Stimulated activated CD8-positive, alpha-beta memory T cell treated with anti-CD3 and anti-CD28 coated beads, Interleukin-12 subunit alpha, Interleukin-12 subunit beta, amount 100 ng/mL, for 1 hour (primary cell): ENCODE results near the gene SSH3.

Experiments
- DNase-seq: peaks from one replicate; pipeline ENCODE4 v3.0.0-alpha.2; 2020; ENCODE audit warnings: low read depth

SSH3 gene

DNA sequence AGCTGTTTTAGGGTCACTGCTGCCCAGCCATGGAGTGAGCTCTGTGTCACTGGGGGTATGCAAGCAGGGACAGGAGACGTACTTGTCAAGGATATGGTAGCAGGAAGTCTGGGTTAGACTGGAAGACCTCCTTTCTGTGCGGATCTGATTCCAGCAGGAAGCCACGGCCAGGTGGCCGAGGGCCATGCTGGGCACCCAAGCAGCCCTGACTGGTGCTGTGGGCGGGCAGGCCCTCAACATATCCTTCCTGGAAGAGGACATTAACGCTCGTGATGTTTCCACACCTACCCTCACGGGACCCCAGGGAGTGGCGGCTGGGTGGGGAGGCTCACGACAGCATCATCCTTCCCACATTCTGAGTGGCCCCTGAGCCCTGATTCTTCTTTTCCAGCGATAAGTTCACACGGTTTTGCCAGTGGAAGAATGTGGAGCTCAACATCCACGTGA lies 23.0 kb upstream of the SSH3 start:
- DNase-seq = no peak

GRCh38 chr11:67280788-67281551 lies 22.4 kb upstream of the SSH3 start:
- no peak for DNase-seq

DNA sequence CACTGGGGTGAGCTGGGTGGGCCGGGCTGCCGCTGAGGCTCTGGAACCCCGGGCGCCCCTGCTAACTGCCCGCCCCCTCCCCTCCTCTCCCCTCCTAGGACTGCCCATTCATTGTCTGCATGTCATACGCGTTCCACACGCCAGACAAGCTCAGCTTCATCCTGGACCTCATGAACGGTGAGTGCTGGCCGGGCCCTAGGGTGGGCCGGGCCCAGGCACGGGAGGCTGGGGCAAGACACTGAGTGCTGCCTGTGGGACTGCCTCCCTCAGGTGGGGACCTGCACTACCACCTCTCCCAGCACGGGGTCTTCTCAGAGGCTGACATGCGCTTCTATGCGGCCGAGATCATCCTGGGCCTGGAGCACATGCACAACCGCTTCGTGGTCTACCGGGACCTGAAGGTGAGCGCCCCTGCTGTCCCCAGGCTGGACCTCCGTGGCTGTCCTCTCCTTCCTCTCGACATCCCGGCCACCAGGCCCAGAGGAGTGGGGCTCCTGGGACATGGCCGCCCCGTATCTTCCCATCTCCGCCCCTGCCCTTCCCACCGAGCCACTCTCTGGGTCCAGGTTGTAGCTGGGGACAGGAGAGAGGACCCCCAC lies 21.7 kb upstream of the SSH3 start:
- DNase-seq = no peak

- no peak for DNase-seq
Measured at GRCh38 chr11:67282155-67282875, 21.0 kb upstream of the SSH3 start.

- DNase-seq = no peak
Measured at GRCh38 chr11:67282876-67283371, 20.4 kb upstream of the SSH3 start.

GRCh38 chr11:67283481-67283963 lies 19.8 kb upstream of the SSH3 start:
- DNase-seq = no peak

DNA sequence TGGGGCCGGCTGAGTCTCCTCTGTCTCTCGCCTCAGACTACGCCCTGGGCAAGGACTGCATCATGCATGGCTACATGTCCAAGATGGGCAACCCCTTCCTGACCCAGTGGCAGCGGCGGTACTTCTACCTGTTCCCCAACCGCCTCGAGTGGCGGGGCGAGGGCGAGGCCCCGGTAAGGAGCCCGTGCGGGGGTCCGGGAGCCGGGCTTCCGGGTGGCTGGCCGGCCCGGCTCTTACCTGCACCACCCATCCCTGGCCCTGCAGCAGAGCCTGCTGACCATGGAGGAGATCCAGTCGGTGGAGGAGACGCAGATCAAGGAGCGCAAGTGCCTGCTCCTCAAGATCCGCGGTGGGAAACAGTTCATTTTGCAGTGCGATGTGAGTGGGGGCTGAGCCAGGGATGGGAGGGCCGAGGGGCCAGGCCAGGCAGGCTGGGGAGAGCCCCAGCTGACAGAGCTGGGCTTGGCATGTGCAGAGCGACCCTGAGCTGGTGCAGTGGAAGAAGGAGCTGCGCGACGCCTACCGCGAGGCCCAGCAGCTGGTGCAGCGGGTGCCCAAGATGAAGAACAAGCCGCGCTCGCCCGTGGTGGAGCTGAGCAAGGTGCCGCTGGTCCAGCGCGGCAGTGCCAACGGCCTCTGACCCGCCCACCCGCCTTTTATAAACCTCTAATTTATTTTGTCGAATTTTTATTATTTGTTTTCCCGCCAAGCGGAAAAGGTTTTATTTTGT lies 18.4 kb upstream of the SSH3 start:
- no peak for DNase-seq

GRCh38 chr11:67285541-67286498 lies 17.5 kb upstream of the SSH3 start:
- no peak for DNase-seq

DNA sequence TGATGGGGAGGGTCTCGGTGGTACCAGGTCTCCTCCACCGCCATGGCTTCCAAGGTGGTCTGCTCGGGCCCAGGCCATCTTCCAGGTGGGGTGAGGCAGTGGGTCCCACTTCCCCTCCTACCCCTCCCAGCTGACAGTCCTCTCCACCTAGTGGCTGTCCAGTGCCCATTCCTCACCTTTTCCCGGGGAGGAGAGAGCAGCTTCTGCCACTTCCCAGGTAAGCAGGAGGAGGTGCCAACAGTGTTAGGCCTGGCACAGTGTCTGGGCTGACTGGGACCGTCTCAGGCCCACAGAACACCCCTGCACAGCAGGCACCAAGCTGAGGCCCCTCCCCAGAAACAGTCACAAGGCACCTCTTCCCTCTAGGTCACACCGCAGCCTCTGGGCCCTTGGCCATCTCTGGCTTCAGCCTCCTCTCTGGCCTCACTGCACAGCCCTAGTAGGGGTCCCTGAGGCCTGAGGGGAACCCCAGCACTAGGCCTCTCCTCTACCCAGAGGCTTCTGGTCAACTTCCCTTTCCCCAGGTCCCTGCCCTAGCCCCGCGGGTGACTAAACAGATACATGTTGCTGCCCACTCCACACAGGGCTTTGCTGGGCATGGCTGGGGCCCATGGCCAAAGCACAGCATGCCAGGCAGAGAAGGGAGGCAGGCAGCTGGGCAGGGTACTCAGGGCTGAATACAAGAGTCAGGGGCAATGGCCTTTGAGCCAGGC lies 16.6 kb upstream of the SSH3 start:
- no peak for DNase-seq

GRCh38 chr11:67287355-67288197 lies 15.8 kb upstream of the SSH3 start:
- DNase-seq = no peak

DNA sequence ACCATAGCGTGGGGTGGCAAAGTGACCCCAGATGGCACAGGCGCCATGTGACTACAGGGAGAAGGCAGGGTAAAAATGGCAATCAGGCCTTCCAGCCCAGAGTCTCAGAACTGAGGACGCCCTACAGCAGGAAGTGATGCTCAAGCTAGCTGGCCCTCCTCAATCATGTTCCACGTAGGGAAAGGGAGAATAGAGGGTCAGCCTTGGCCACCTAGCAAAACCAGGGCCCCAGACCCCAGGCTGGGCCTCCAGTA lies 15.2 kb upstream of the SSH3 start:
- no peak for DNase-seq

DNA sequence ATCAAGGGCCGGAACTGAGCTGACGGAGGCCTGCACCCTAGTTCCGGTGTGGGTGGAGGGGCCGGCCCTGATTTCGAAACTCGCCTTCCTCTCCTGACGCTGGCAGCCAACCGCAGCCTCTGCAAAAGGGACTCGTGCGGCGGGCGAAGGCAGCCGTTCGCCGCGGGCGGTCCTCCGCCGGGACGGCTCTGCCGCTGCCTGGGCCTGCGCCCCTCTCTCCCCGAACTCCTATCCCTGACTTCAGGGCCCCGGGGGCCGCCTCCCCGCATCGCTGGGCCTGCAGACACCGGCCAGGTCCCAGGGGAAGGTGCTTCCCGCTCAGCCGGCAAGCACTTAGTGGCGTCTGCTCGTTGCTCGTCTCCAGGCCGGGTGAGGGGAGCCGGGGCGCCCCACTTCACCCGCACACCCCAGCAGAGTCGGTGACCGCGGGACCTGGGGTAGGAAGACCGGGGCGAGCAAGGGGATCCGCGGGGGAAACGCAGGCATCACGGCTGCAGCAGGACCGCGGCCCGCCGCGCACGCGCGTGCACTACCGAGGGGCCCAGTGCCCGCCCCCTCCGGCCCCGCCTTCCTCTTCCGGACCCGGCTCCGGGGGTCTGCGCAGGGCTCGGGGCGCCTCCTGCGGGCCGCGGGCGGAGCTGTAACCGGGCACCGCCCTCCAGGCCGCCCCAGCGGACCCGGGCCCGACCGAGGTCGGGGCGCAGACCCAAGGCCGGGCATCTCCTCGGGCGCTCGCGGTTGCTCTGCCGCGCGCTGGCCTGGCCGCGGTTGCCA lies 14.7 kb upstream of the SSH3 start:
- peak; percentile 78 for DNase-seq

GRCh38 chr11:67289226-67289650 lies 14.1 kb upstream of the SSH3 start, which contains the start of gene ANKRD13D:
TSS of gene ANKRD13D (plus strand) at chr11:67289303. CDS start at chr11:67289461, 158 bp downstream.
- no peak for DNase-seq

DNA sequence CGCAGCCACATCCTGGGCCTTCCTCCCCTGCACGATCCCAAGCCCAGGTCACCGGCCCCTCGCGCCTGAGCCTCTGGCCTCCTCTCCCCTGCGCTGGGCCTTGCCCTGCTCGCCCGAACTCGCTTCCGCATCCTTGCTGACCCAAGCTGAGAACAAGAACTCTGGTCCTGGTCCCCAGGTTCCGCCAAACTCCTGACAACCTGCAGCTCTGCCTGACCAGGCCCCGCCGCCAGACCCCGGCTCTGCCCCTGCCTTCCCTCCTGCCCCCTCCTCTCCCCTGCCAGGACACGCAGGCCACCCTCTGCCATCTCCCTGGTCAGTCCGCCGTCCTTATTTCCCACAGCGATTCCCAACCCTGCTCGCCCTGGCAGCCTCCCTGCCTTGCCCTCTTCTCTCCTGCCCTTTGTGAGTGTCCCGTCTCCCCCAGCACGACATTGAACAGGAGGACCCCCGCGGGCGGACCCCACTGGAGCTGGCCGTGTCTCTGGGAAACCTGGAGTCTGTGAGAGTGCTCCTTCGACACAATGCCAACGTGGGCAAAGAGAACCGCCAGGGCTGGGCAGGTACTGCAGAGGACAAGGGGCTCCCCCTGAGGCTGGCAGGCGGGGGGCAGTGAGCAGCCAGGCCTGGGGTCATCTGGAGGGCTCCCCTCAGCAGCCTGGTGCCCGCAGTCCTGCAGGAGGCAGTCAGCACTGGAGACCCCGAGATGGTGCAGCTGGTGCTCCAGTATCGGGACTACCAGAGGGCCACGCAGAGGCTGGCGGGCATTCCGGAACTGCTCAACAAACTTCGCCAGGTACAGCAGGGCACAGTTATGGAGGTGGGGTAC lies 13.5 kb upstream of the SSH3 start:
- DNase-seq = no peak

DNA sequence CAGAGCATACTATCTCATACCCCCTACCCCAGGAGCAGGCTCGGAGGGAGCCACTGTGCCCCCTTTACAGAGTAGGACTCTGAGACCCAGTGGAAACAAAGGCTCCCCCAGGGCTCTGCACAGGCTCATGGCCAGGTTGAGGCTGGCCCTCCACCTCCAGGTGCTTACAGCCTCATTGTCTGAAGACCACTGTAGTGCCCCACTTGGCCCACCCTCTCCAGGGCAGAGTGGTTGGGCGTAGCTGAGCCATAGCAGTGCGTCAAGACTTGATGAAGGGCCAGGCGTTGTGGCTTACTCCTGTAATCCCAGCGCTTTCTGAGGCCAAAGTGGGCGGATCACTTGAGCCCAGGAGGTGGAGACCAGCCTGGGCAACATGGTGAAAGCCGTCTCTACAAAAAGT lies 12.5 kb upstream of the SSH3 start:
- no peak for DNase-seq

DNA sequence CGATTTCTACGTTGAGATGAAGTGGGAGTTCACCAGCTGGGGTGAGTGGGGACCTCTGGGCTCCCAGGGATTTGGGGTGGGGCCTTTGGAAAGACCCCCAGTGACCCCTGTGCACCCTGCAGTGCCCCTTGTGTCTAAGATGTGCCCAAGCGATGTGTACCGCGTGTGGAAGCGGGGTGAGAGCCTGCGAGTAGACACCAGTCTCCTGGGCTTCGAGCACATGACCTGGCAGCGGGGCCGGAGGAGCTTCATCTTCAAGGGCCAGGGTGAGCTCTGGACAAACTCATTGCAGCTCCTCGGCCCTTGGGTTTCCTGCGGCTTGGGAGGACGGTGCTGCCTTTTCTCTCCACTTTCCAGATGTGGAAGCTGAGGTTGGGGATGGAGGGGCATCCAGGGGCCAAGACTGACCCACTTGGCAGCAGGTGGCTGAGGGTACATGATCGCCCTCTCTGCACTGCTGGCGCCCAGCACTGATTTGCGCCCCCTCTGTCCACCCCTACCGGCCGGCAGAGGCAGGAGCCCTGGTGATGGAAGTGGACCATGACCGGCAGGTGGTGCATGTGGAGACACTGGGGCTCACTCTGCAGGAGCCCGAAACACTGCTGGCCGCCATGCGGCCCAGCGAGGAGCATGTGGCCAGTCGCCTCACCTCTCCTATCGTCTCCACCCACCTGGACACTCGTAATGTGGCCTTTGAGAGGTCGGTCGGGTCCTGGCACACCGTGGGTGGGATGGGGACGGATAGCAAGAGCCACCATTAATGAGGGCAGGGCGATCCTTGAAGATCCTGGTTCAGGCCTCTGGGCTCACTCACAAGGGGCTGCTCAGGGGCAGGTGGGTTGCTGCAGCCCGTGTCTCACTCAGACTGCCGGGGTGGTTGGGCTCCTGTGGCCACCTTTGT lies 11.6 kb upstream of the SSH3 start:
- DNase-seq = no peak

- DNase-seq = no peak
Measured at GRCh38 chr11:67292671-67293070, 10.7 kb upstream of the SSH3 start.
